Right lobe of liver (tissue), 6 donors: ENCODE results near the gene MPP2. TPM values are rescaled to one million over a fixed set of nuclear protein-coding genes. Genes with fewer than 3 reads are reported as not detected.

Experiments
- ATAC-seq, 4 donors: fragments of 200-7000 bp; cut with Tn5 transposase; one replicate each; pipeline ENCODE4 v1.9.1; 2020; ENCODE audit warnings: mild to moderate bottlenecking in 4 of 4, moderate library complexity in 4 of 4
- DNase-seq, 3 donors: peaks; one replicate each; pipeline ENCODE4 v3.0.0-alpha.2; 2020
- H3K27ac ChIP-seq, 3 donors: fragments of 200-600 bp; one replicate each; pipeline ENCODE4 v1.8.0; 2022
- H3K27me3 ChIP-seq, 2 donors: fragments of 200-600 bp; one replicate each; pipeline ENCODE4 v1.8.0; 2022
- H3K36me3 ChIP-seq, 4 donors: fragments of 200-600 bp; sonication (generic) in 1 of 4; one replicate each; pipeline versions ENCODE4 v1.5.1 to v1.8.0; 2017 to 2022; ENCODE audit warnings: control low read depth in 1 of 4
- H3K4me1 ChIP-seq, 4 donors: fragments of 200-600 bp; sonication (generic) in 1 of 4; one replicate each; pipeline versions ENCODE4 v1.5.1 to v1.8.0; 2017 to 2022; ENCODE audit warnings: control low read depth in 1 of 4
- H3K4me3 ChIP-seq, 3 donors: fragments of 200-600 bp; one replicate each; pipeline ENCODE4 v1.8.0; 2022
- H3K9me3 ChIP-seq, 4 donors: fragments of 200-600 bp; sonication (generic) in 1 of 4; one replicate each; pipeline versions ENCODE4 v1.5.1 to v1.8.0; 2017 to 2022; ENCODE audit warnings: control low read depth in 1 of 4
- POLR2A ChIP-seq: fragments of 450-650 bp; IDR thresholded peaks from one replicate; pipeline ENCODE4 v1.6.1; 2017; ENCODE audit warnings: antibody characterized with exemption, mild to moderate bottlenecking
- WGBS: methylation state at CpG from one replicate; pipeline ENCODE4 v1.1.6; 2018; ENCODE audit warnings: low coverage, low lambda C conversion rate; ENCODE audit not compliant: insufficient coverage; ENCODE audit errors: missing lambda C conversion rate; 5-methylcytosine and 5-hydroxymethylcytosine counted together
- intact Hi-C, 2 donors: fragments of 100-400 bp; cut with DNase I; formaldehyde crosslinking; loops; one replicate each; pipeline versions ENCODE4 v1.11.2 to v1.14.1; 2022
- total RNA-seq, 6 experiments: library from RNA; depleted of rRNA in 2 of 6; stranded (reverse); fragments of >200 nt in 2 of 6; fragmentation: NEBNext Ultra II Directional in 3 of 6; extraction: Animal tissue kit (Norgen Biotek cat#: 25700) in 3 of 6; gene quantifications; one replicate each; pipeline versions ENCODE4 v1.1.0 to v1.2.4, GENCODE V29; 2016 to 2023
- TF ChIP-seq, protein P1 (sequence below), 4 donors: fragments of 200-600 bp in 3 of 4; fragments of 450-650 bp in 1 of 4; IDR thresholded peaks; one replicate each; pipeline versions ENCODE4 v1.5.1 to v1.8.0; 2016 to 2022; ENCODE audit warnings: antibody characterized with exemption in 4 of 4, mild to moderate bottlenecking in 2 of 4
- donor health status: DM: no; HTN: yes; CAD: no.
- donor health status: DM: no; HTN: no; CAD: no.
- donor health status: DM: no; HTN: no; CAD: no.
- donor health status: DM: no; HTN: yes; CAD: no.
- donor health status: DM: no; HTN: yes; CAD: no.

MPP2 gene
- total RNA-seq, 6 experiments from 2014 or later = 0.13 to 1.2 (median 0.18) TPM; not detected in 3

- Histone ChIP-seq H3K4me1 (no peaks in the 10 kb centered on the region), H3K9me3 (no peaks in the 10 kb centered on the region), H3K27ac (no peak overlapping the region), H3K27me3 (no peaks in the 10 kb centered on the region), H3K36me3 (no peaks in the 10 kb centered on the region), H3K4me3 (no peak overlapping the region)
- intact Hi-C loops = no loop called here
- WGBS = 83% methylated on average over 4 of the region's 5 CpGs
- TF ChIP-seq, protein P1, sequence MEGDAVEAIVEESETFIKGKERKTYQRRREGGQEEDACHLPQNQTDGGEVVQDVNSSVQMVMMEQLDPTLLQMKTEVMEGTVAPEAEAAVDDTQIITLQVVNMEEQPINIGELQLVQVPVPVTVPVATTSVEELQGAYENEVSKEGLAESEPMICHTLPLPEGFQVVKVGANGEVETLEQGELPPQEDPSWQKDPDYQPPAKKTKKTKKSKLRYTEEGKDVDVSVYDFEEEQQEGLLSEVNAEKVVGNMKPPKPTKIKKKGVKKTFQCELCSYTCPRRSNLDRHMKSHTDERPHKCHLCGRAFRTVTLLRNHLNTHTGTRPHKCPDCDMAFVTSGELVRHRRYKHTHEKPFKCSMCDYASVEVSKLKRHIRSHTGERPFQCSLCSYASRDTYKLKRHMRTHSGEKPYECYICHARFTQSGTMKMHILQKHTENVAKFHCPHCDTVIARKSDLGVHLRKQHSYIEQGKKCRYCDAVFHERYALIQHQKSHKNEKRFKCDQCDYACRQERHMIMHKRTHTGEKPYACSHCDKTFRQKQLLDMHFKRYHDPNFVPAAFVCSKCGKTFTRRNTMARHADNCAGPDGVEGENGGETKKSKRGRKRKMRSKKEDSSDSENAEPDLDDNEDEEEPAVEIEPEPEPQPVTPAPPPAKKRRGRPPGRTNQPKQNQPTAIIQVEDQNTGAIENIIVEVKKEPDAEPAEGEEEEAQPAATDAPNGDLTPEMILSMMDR (IDR thresholded peaks at IDR 0.05) = no peak
- TF ChIP-seq POLR2A = no peak
- no peak for DNase-seq
- ATAC-seq = no peak
These were observed 15.3 kb downstream of the MPP2 start for GRCh38 chr17:43891851-43892646.

GRCh38 chr17:43890240-43890639, 17.1 kb downstream of the MPP2 start:
- DNase-seq (no peak), ATAC-seq (no peak)
- 80% methylated on average over 1 of the region's 1 CpG for WGBS
- H3K4me1 ChIP-seq = no peaks in the 10 kb centered on the region
- intact Hi-C loops = no loop called here
- no peak overlapping the region for H3K4me3 ChIP-seq
- no peaks in the 10 kb centered on the region for H3K36me3 ChIP-seq
- no peaks in the 10 kb centered on the region for H3K27me3 ChIP-seq
- no peak overlapping the region for H3K27ac ChIP-seq
- no peak for TF ChIP-seq POLR2A
- TF ChIP-seq, protein P1 (IDR thresholded peaks at IDR 0.05) = no peak
- H3K9me3 ChIP-seq = no peaks in the 10 kb centered on the region

GRCh38 chr17:43888548-43888947, 18.8 kb downstream of the MPP2 start:
- Histone ChIP-seq H3K27me3 (no peaks in the 10 kb centered on the region), H3K4me1 (no peaks in the 10 kb centered on the region), H3K36me3 (no peaks in the 10 kb centered on the region), H3K27ac (no peak overlapping the region), H3K4me3 (no peak overlapping the region), H3K9me3 (no peaks in the 10 kb centered on the region)
- WGBS = 59% methylated on average over 4 of the region's 4 CpGs
- ATAC-seq (no peak), DNase-seq (no peak)
- no peak for TF ChIP-seq POLR2A
- TF ChIP-seq, protein P1 (IDR thresholded peaks at IDR 0.05) = no peak
- intact Hi-C loops = no loop called here

GRCh38 chr17:43882761-43883415, 24.4 kb downstream of the MPP2 start:
- WGBS = 78% methylated on average over 12 of the region's 14 CpGs
- Histone ChIP-seq H3K9me3 (no peaks in the 10 kb centered on the region), H3K4me3 (no peak overlapping the region), H3K27ac (no peak overlapping the region), H3K27me3 (no peaks in the 10 kb centered on the region), H3K36me3 (no peaks in the 10 kb centered on the region), H3K4me1 (no peaks in the 10 kb centered on the region)
- intact Hi-C loops = no loop called here
- DNase-seq (no peak), ATAC-seq (no peak)
- TF ChIP-seq POLR2A = no peak
- TF ChIP-seq, protein P1 (IDR thresholded peaks at IDR 0.05) = no peak
